A549 (cell line): ENCODE results near the gene PERM1.

ENCODE experiments used
- CHD4 ChIP-seq: fragments of 200-600 bp; sonication (generic); IDR thresholded peaks from 2 replicates; pipeline ENCODE4 v1.6.1; 2016; ENCODE audit warnings: antibody characterized with exemption, mild to moderate bottlenecking, borderline replicate concordance
- CTCF ChIP-seq: fragments of >200 bp; sonication (Bioruptor Twin); formaldehyde crosslinking; IDR thresholded peaks from 3 replicates; pipeline ENCODE4 v1.5.1; 2016
- ELK1 ChIP-seq: fragments of 150-350 bp; IDR thresholded peaks from 2 replicates; pipeline ENCODE4 v1.6.1; 2014; ENCODE audit warnings: low read depth, mild to moderate bottlenecking, low read length
- JUN ChIP-seq, 2 experiments: fragments of >200 bp; sonication (Bioruptor Twin); formaldehyde crosslinking; IDR thresholded peaks; 2 replicates in 1 of 2; 3 replicates in 1 of 2; pipeline ENCODE4 v1.6.1; 2016 to 2017
- MAFK ChIP-seq: fragments of 450-650 bp; IDR thresholded peaks from 2 replicates; pipeline ENCODE4 v1.6.1; 2014; ENCODE audit not compliant: partially characterized antibody
- ZFP36 ChIP-seq: fragments of 450-650 bp; IDR thresholded peaks from 2 replicates; pipeline ENCODE4 v1.6.1; 2014; ENCODE audit warnings: borderline replicate concordance; ENCODE audit not compliant: partially characterized antibody
- TF ChIP-seq, protein P1 (sequence below): fragments of 450-650 bp; IDR thresholded peaks from 2 replicates; pipeline ENCODE4 v1.6.1; 2014; ENCODE audit warnings: antibody characterized with exemption

- TF ChIP-seq CTCF (no peak), JUN (IDR thresholded peaks at IDR 0.05) (peak in 1 of 2 experiments; percentile 73; a peak in 2 of 5 replicates), MAFK (no peak), ELK1 (no peak), ZFP36 (no peak), CHD4 (no peak)
- TF ChIP-seq, protein P1, sequence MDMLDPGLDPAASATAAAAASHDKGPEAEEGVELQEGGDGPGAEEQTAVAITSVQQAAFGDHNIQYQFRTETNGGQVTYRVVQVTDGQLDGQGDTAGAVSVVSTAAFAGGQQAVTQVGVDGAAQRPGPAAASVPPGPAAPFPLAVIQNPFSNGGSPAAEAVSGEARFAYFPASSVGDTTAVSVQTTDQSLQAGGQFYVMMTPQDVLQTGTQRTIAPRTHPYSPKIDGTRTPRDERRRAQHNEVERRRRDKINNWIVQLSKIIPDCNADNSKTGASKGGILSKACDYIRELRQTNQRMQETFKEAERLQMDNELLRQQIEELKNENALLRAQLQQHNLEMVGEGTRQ = no peak
These were observed 22.8 kb downstream of the PERM1 start, which contains the start of gene NOC2L for GRCh38 chr1:958823-959730.
